Fibroblast of lung (primary cell): Measurements from ENCODE around the gene HAPSTR1. TPM values are rescaled to one million over a fixed set of nuclear protein-coding genes. Genes with fewer than 3 reads are reported as not detected.

Experiments used
- DNase-seq, 2 donors: peaks; one replicate each; pipeline versions ENCODE4 v3.0.0 to v3.0.0-alpha.2; 2010; ENCODE audit warnings: low read depth in 2 of 2
- H2AFZ ChIP-seq: 2 replicates; pipeline ENCODE4 v1.5.1; 2012; ENCODE audit warnings: low read length, control low read depth, inconsistent platforms
- H3K27ac ChIP-seq: 2 replicates; pipeline ENCODE4 v1.5.1; 2011; ENCODE audit warnings: low read length, control low read depth; ENCODE audit not compliant: insufficient read depth
- H3K27me3 ChIP-seq: 2 replicates; pipeline ENCODE4 v1.5.1; 2011; ENCODE audit warnings: mild to moderate bottlenecking, low read length; ENCODE audit not compliant: control insufficient read depth, insufficient read depth
- H3K36me3 ChIP-seq: 2 replicates; pipeline ENCODE4 v1.5.1; 2011; ENCODE audit warnings: low read length; ENCODE audit not compliant: control insufficient read depth, insufficient read depth
- H3K4me1 ChIP-seq: 2 replicates; pipeline ENCODE4 v1.5.1; 2011; ENCODE audit warnings: low read length; ENCODE audit not compliant: control insufficient read depth, insufficient read depth; ENCODE audit errors: extremely low read depth
- H3K4me2 ChIP-seq: 2 replicates; pipeline ENCODE4 v1.5.1; 2011; ENCODE audit warnings: low read length, control low read depth; ENCODE audit not compliant: insufficient read depth; ENCODE audit errors: extremely low read depth
- H3K4me3 ChIP-seq, 4 experiments: fragments of 200-600 bp in 1 of 4; sonication (generic) in 1 of 4; replicated peaks in 1 of 4; 2 replicates each; pipeline ENCODE4 v1.5.1; 2011 to 2016; ENCODE audit warnings: low read length in 4 of 4, low read depth in 3 of 4, mild to moderate bottlenecking in 3 of 4, control low read depth in 2 of 4, inconsistent platforms in 1 of 4, mixed read lengths in 1 of 4; ENCODE audit not compliant: insufficient read depth in 1 of 4; ENCODE audit errors: control extremely low read depth in 1 of 4
- H3K79me2 ChIP-seq: 2 replicates; pipeline ENCODE4 v1.5.1; 2012; ENCODE audit warnings: mild to moderate bottlenecking, low read length, inconsistent platforms; ENCODE audit not compliant: control insufficient read depth, insufficient read depth
- H3K9ac ChIP-seq: 2 replicates; pipeline ENCODE4 v1.5.1; 2011; ENCODE audit warnings: mild to moderate bottlenecking, low read length, control low read depth; ENCODE audit not compliant: insufficient read depth
- H3K9me3 ChIP-seq: 2 replicates; pipeline ENCODE4 v1.5.1; 2012; ENCODE audit warnings: low read depth, low read length; ENCODE audit not compliant: control insufficient read depth, insufficient read depth
- H4K20me1 ChIP-seq: 2 replicates; pipeline ENCODE4 v1.5.1; 2011; ENCODE audit warnings: low read length; ENCODE audit not compliant: control insufficient read depth, insufficient read depth; ENCODE audit errors: extremely low read depth
- CTCF ChIP-seq, 2 donors: IDR thresholded peaks in 1 of 2; conservative IDR thresholded peaks in 1 of 2; 1 replicate in 1 of 2; 2 replicates in 1 of 2; pipeline ENCODE4 v1.5.1; 2011 to 2012; ENCODE audit warnings: low read length in 2 of 2, control low read depth in 1 of 2, inconsistent platforms in 1 of 2, low read depth in 1 of 2, mild to moderate bottlenecking in 1 of 2
- EZH2 ChIP-seq: IDR thresholded peaks from 2 replicates; pipeline ENCODE4 v1.5.1; 2012; ENCODE audit warnings: low read length, control low read depth, mild to moderate bottlenecking; ENCODE audit errors: missing control alignments
- polyA plus RNA-seq, 2 donors: library from polyadenylated mRNA; depleted of rRNA in 1 of 2; stranded (reverse) in 1 of 2; unstranded in 1 of 2; fragments of >200 nt; gene quantifications; 2 replicates each; pipeline ENCODE4 v1.2.1, GENCODE V29; 2011 to 2012; ENCODE audit warnings: missing spikeins in 1 of 2
- total RNA-seq: library from RNA; depleted of rRNA; stranded (reverse); fragments of >200 nt; gene quantifications from 2 replicates; pipeline ENCODE4 v1.2.1, GENCODE V29; 2014

HAPSTR1 gene
- total and polyA plus RNA-seq, 2 donors (not counting 1 experiment from before 2014, with no cell fraction given): 37.5 to 57.3 TPM

- peaks cover 95% of the 10 kb centered on the region for H3K79me2 ChIP-seq
Measured at GRCh38 chr16:9114112-9114511, 22.7 kb downstream of the HAPSTR1 start.

GRCh38 chr16:9114842-9115241 lies 23.4 kb downstream of the HAPSTR1 start:
- H3K9me3 ChIP-seq: no peaks in the 10 kb centered on the region
- peaks cover 88% of the 10 kb centered on the region for H3K79me2 ChIP-seq
- H3K4me1 ChIP-seq: peaks cover 11% of the 10 kb centered on the region
- H3K27ac ChIP-seq: no peak overlapping the region
- H2AFZ ChIP-seq: no peak overlapping the region
- H4K20me1 ChIP-seq: no peaks in the 10 kb centered on the region
- no peak for TF ChIP-seq CTCF (conservative IDR thresholded peaks at IDR 0.05 in 1 of 2, IDR thresholded peaks at IDR 0.05 in 1 of 2; ENCODE audit: low read depth in 1 of 2, low read length in 2 of 2)
- TF ChIP-seq EZH2: no peak
- H3K27me3 ChIP-seq: no peaks in the 10 kb centered on the region
- no peaks in the 10 kb centered on the region for H3K36me3 ChIP-seq
- H3K4me3 ChIP-seq: no peak overlapping the region
- no peak for DNase-seq
- H3K4me2 ChIP-seq: no peak overlapping the region
- H3K9ac ChIP-seq: no peak overlapping the region

More at GRCh38 chr16:9114112-9114511, 22.7 kb downstream of the HAPSTR1 start:
- Histone ChIP-seq H3K4me1 (peaks cover 14% of the 10 kb centered on the region), H3K9me3 (no peaks in the 10 kb centered on the region), H3K9ac (no peak overlapping the region), H4K20me1 (no peaks in the 10 kb centered on the region), H3K36me3 (no peaks in the 10 kb centered on the region), H3K4me3 (no peak overlapping the region), H3K27ac (no peak overlapping the region), H3K4me2 (no peak overlapping the region), H3K27me3 (no peaks in the 10 kb centered on the region), H2AFZ (no peak overlapping the region)
- DNase-seq: no peak
- TF ChIP-seq CTCF (conservative IDR thresholded peaks at IDR 0.05 in 1 of 2, IDR thresholded peaks at IDR 0.05 in 1 of 2; ENCODE audit: low read depth in 1 of 2, low read length in 2 of 2) (no peak), EZH2 (no peak)

- DNase-seq: peak in 1 of 2 donors; percentile 75
- TF ChIP-seq EZH2: no peak
- no peak for TF ChIP-seq CTCF (conservative IDR thresholded peaks at IDR 0.05 in 1 of 2, IDR thresholded peaks at IDR 0.05 in 1 of 2; ENCODE audit: low read depth in 1 of 2, low read length in 2 of 2)
- Histone ChIP-seq H4K20me1 (no peaks in the 10 kb centered on the region), H2AFZ (no peak overlapping the region), H3K4me2 (no peak overlapping the region), H3K9ac (no peak overlapping the region), H3K4me1 (peaks cover 14% of the 10 kb centered on the region), H3K36me3 (no peaks in the 10 kb centered on the region), H3K79me2 (peaks cover 87% of the 10 kb centered on the region), H3K9me3 (no peaks in the 10 kb centered on the region), H3K27me3 (no peaks in the 10 kb centered on the region), H3K27ac (no peak overlapping the region), H3K4me3 (no peak overlapping the region)
Measured at GRCh38 chr16:9115277-9115676, 23.8 kb downstream of the HAPSTR1 start.
